Thyroid gland (tissue), 4 donors: ENCODE data around the gene POLR3B. TPM values are rescaled to one million over a fixed set of nuclear protein-coding genes. Genes with fewer than 3 reads are reported as not detected.

Experiments
- DNase-seq, 2 donors: peaks; one replicate each; pipeline ENCODE4 v3.0.0-alpha.2; 2019
- H3K27ac ChIP-seq, 3 donors: fragments of 200-600 bp; sonication (generic); 1 replicate in 2 of 3; 2 replicates in 1 of 3; pipeline ENCODE4 v1.5.1; 2016 to 2019; ENCODE audit warnings: mild to moderate bottlenecking in 1 of 3, moderate library complexity in 1 of 3
- H3K27me3 ChIP-seq: fragments of 200-600 bp; sonication (generic); one replicate; pipeline ENCODE4 v1.5.1; 2019
- H3K36me3 ChIP-seq, 2 donors: fragments of 200-600 bp; sonication (generic); one replicate each; pipeline ENCODE4 v1.5.1; 2016 to 2019
- H3K4me1 ChIP-seq, 2 donors: fragments of 200-600 bp; sonication (generic); one replicate each; pipeline ENCODE4 v1.5.1; 2017 to 2019
- H3K4me3 ChIP-seq, 3 donors: fragments of 200-600 bp; sonication (generic); replicated peaks in 1 of 3; 1 replicate in 2 of 3; 2 replicates in 1 of 3; pipeline ENCODE4 v1.5.1; 2016; ENCODE audit warnings: mild to moderate bottlenecking in 1 of 3
- H3K9me3 ChIP-seq: fragments of 200-600 bp; sonication (generic); one replicate; pipeline ENCODE4 v1.5.1; 2017
- CTCF ChIP-seq, 6 experiments: fragments of 200-600 bp in 3 of 6; fragments of 450-650 bp in 3 of 6; sonication (generic) in 3 of 6; IDR thresholded peaks; one replicate each; pipeline ENCODE4 v1.5.1; 2016 to 2019; ENCODE audit warnings: antibody characterized with exemption in 6 of 6, mild to moderate bottlenecking in 2 of 6, inconsistent platforms in 1 of 6, moderate library complexity in 1 of 6
- POLR2A ChIP-seq, 2 donors: fragments of 450-650 bp; IDR thresholded peaks; one replicate each; pipeline ENCODE4 v1.6.1; 2017; ENCODE audit warnings: antibody characterized with exemption in 2 of 2, mild to moderate bottlenecking in 2 of 2, moderate library complexity in 1 of 2
- WGBS, 2 donors: methylation state at CpG; one replicate each; pipeline ENCODE4 v1.1.5; 2017; 5-methylcytosine and 5-hydroxymethylcytosine counted together
- intact Hi-C: fragments of 100-400 bp; cut with DNase I; formaldehyde crosslinking; loops from one replicate; pipeline ENCODE4 v1.15.1; 2023
- total RNA-seq, 4 donors: library from RNA; depleted of rRNA; stranded (reverse); fragments of >200 nt; gene quantifications; one replicate each; pipeline ENCODE4 v1.2.3, GENCODE V29; 2016

The POLR3B gene
- total RNA-seq, 4 donors from 2014 or later = 6.0 to 13.8 (median 12.0) TPM

- peak; percentile 35 to 45 for DNase-seq
- Histone ChIP-seq H3K9me3 (no peaks in the 10 kb centered on the region), H3K36me3 (peaks cover 0 to 6% of the 10 kb centered on the region in 2 donors), H3K27me3 (no peaks in the 10 kb centered on the region), H3K27ac (no peak overlapping the region), H3K4me3 (no peak overlapping the region), H3K4me1 (peaks cover 19 to 21% of the 10 kb centered on the region in 2 donors)
- intact Hi-C loops = loop anchor here (10.0 kb wide), 1 partner anchor 121 kb away; no protein-coding TSS in a partner anchor
- peak in 4 of 6 experiments; percentile 6 to 46 (median 44) for TF ChIP-seq CTCF (IDR thresholded peaks at IDR 0.05)
- TF ChIP-seq POLR2A (IDR thresholded peaks at IDR 0.05) = no peak
- 66 to 74% methylated on average over 5 of the region's 5 CpGs for WGBS, 2 donors
Measured at GRCh38 chr12:106345746-106346145, 11.8 kb upstream of the POLR3B start.

- intact Hi-C loops = loop anchor here (10.0 kb wide), 1 partner anchor 124 kb away; no protein-coding TSS in a partner anchor
- 68 to 75% methylated on average over 4 of the region's 4 CpGs for WGBS, 2 donors
Measured at GRCh38 chr12:106348411-106348810, 9.1 kb upstream of the POLR3B start.

GRCh38 chr12:106353175-106353574 is 4.4 kb upstream of the POLR3B start:
- Histone ChIP-seq H3K36me3 (no peaks in the 10 kb centered on the region), H3K4me3 (no peak overlapping the region), H3K27ac (no peak overlapping the region), H3K27me3 (no peaks in the 10 kb centered on the region), H3K9me3 (no peaks in the 10 kb centered on the region), H3K4me1 (peaks cover 4% of the 10 kb centered on the region in 2 donors)
- no peak for TF ChIP-seq POLR2A (IDR thresholded peaks at IDR 0.05)
- TF ChIP-seq CTCF (IDR thresholded peaks at IDR 0.05) = no peak
- 81 to 89% methylated on average over 6 of the region's 6 CpGs for WGBS, 2 donors
- DNase-seq = no peak
- intact Hi-C loops = loop anchor here (10.0 kb wide), 1 partner anchor 108 kb away; the partner anchor contains the start of gene CKAP4

More at GRCh38 chr12:106348411-106348810, 9.1 kb upstream of the POLR3B start:
- Histone ChIP-seq H3K27ac (no peak overlapping the region), H3K9me3 (no peaks in the 10 kb centered on the region), H3K4me3 (no peak overlapping the region), H3K27me3 (no peaks in the 10 kb centered on the region), H3K36me3 (peaks cover 0 to 6% of the 10 kb centered on the region in 2 donors), H3K4me1 (peaks cover under 1 to 5% of the 10 kb centered on the region in 2 donors)
- TF ChIP-seq CTCF (IDR thresholded peaks at IDR 0.05) (no peak), POLR2A (IDR thresholded peaks at IDR 0.05) (no peak)
- no peak for DNase-seq

GRCh38 chr12:106358396-106359241 is 1.1 kb downstream of the POLR3B start:
- Histone ChIP-seq H3K27me3 (no peaks in the 10 kb centered on the region), H3K9me3 (no peaks in the 10 kb centered on the region), H3K4me1 (peaks cover 4 to 14% of the 10 kb centered on the region in 2 donors), H3K36me3 (no peaks in the 10 kb centered on the region), H3K4me3 (peak overlapping the region in 2 of 3 donors; percentile 65 to 79), H3K27ac (peak overlapping the region in 2 of 3 donors; percentile 92 to 97)
- TF ChIP-seq POLR2A (IDR thresholded peaks at IDR 0.05) (no peak), CTCF (IDR thresholded peaks at IDR 0.05) (no peak)
- intact Hi-C loops = loop anchor here (10.0 kb wide), 1 partner anchor 114 kb away; the partner anchor contains the start of gene CKAP4
- WGBS, 2 donors = 38% methylated on average over 17 of the region's 17 CpGs
- peak in 1 of 2 donors; percentile 15 for DNase-seq
